Measurements from ENCODE around the gene ADCY2. TPM values are rescaled to one million over a fixed set of nuclear protein-coding genes. Genes with fewer than 3 reads are reported as not detected.

ADCY2 gene
- total RNA-seq, 1 experiment from 2014 or later, result 31.3 TPM

DNA sequence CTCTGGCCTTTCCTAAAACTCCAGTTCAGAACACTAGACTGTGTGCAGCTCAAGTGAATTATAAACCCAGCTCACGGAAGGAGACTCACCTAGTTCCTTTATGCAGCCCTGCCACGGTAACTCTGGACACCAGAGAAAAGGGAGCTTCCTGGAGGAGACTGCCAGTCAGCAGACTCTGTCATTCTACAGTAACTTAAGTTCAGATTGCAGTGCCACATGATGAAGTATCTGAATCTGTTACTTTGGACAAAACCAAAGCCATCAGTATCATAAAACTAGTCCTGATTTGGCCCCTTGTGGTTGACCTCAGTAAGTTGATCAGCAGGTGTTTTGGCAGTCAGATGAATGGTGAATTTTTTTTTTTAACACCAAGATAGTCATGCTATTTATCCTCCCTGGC, 475.7 kb downstream of the ADCY2 start:
- H4K8ac ChIP-seq (replicated peaks; ENCODE audit: insufficient read length, low read depth, low read length), result no peak overlapping the region
- H4K5ac ChIP-seq (ENCODE audit: insufficient read length, low read depth, low read length), result no peak overlapping the region
- H2BK120ac ChIP-seq (ENCODE audit: low read depth, low read length, poor library complexity, severe bottlenecking), result no peak overlapping the region
- H2BK5ac ChIP-seq (ENCODE audit: insufficient read length, low read length), result no peak overlapping the region
- H3K4ac ChIP-seq (ENCODE audit: low read depth, low read length), result no peak overlapping the region
- no peaks in the 10 kb centered on the region for H3K27me3 Mint-ChIP-seq (ENCODE audit: low read depth)
- H3K23me2 ChIP-seq (ENCODE audit: insufficient read length, low read depth, low read length, poor library complexity, severe bottlenecking), result peaks cover 4% of the 10 kb centered on the region
- H3K56ac ChIP-seq (ENCODE audit: insufficient read length, low read depth, low read length), result no peak overlapping the region
- H3T11ph ChIP-seq (ENCODE audit: low read length), result no peak overlapping the region
- no peak overlapping the region for H2AFZ ChIP-seq (ENCODE audit: low read length)
- H3K9me3 Mint-ChIP-seq, result no peaks in the 10 kb centered on the region
- WGBS (ENCODE audit: extremely low coverage, insufficient read length, low lambda C conversion rate), result no CpG with 5 or more reads among the region's 2 CpGs
- H4K91ac ChIP-seq (ENCODE audit: insufficient read length, low read depth, low read length), result no peak overlapping the region
- no peak overlapping the region for H3K4me2 ChIP-seq (ENCODE audit: insufficient read depth, insufficient read length, low read length)
- no peak overlapping the region for H2BK20ac ChIP-seq (ENCODE audit: low read depth, low read length, poor library complexity, severe bottlenecking)
- H3K27ac ChIP-seq (ENCODE audit: insufficient read length, low read depth, low read length), result no peak overlapping the region
- H4K20me1 ChIP-seq (ENCODE audit: control insufficient read depth, insufficient read depth, insufficient read length), result no peaks in the 10 kb centered on the region
- H3K4me1 Mint-ChIP-seq, result peaks cover 18 to 19% of the 10 kb centered on the region in 2 experiments
- no peak overlapping the region for H2BK15ac ChIP-seq (ENCODE audit: low read depth, low read length)
- no peak overlapping the region for H3K9ac ChIP-seq (ENCODE audit: extremely low read depth, insufficient read length, low read length)
- no peak overlapping the region for H2AK5ac ChIP-seq (ENCODE audit: insufficient read length, low read length)
- H3K36me3 Mint-ChIP-seq (ENCODE audit: insufficient read depth in 1 of 3, low read depth in 3 of 3), result peaks cover 14 to 52% (median 40%) of the 10 kb centered on the region in 3 experiments
- H3K27me3 ChIP-seq (ENCODE audit: insufficient read depth, low read length), result no peaks in the 10 kb centered on the region
- H3K9me3 ChIP-seq (ENCODE audit: control insufficient read depth, low read depth, low read length), result no peaks in the 10 kb centered on the region
- H2BK12ac ChIP-seq (ENCODE audit: insufficient read length, low read depth, low read length), result no peak overlapping the region
- TF ChIP-seq, protein P1, sequence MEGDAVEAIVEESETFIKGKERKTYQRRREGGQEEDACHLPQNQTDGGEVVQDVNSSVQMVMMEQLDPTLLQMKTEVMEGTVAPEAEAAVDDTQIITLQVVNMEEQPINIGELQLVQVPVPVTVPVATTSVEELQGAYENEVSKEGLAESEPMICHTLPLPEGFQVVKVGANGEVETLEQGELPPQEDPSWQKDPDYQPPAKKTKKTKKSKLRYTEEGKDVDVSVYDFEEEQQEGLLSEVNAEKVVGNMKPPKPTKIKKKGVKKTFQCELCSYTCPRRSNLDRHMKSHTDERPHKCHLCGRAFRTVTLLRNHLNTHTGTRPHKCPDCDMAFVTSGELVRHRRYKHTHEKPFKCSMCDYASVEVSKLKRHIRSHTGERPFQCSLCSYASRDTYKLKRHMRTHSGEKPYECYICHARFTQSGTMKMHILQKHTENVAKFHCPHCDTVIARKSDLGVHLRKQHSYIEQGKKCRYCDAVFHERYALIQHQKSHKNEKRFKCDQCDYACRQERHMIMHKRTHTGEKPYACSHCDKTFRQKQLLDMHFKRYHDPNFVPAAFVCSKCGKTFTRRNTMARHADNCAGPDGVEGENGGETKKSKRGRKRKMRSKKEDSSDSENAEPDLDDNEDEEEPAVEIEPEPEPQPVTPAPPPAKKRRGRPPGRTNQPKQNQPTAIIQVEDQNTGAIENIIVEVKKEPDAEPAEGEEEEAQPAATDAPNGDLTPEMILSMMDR (conservative IDR thresholded peaks at IDR 0.05), result no peak
- H3K79me2 ChIP-seq (ENCODE audit: insufficient read depth, low read length), result peaks cover 22% of the 10 kb centered on the region
- no peak overlapping the region for H3K18ac ChIP-seq (ENCODE audit: insufficient read length, low read depth, low read length)
- H3K4me1 ChIP-seq (ENCODE audit: insufficient read depth, low read length), result no peaks in the 10 kb centered on the region
- no peak for DNase-seq
- H3K79me1 ChIP-seq (ENCODE audit: insufficient read depth, low read depth, low read length, poor library complexity, severe bottlenecking), result peaks cover 4% of the 10 kb centered on the region
- H3K4me3 Mint-ChIP-seq, result no peak overlapping the region
- H3K27ac Mint-ChIP-seq, result no peak overlapping the region
- no peak overlapping the region for H3K14ac ChIP-seq (ENCODE audit: insufficient read depth, low read length)
- H3K23ac ChIP-seq (ENCODE audit: insufficient read length, low read depth, low read length), result no peak overlapping the region

Measured in H9 (cell line).